HG03066 (cell line): ENCODE measurements around the gene LRP2.
"Not testable (repeated sequence)": the region's sequence is repeated elsewhere in the genome, so short reads cannot be mapped to it uniquely, and the experiment has no call there.

Source experiments
- ATAC-seq: cut with Tn5 transposase; IDR thresholded peaks from one replicate; pipeline ENCODE4 v1.9.1; 2021; ENCODE audit warnings: low read depth; ENCODE audit not compliant: unreplicated experiment

LRP2 gene

GRCh38 chr2:169303579-169304305, 58.6 kb downstream of the LRP2 start:
- ATAC-seq = no peak

- ATAC-seq = no peak
These were observed 60.0 kb downstream of the LRP2 start for GRCh38 chr2:169302364-169302763.

GRCh38 chr2:169301596-169302335, 60.6 kb downstream of the LRP2 start:
- ATAC-seq = no peak

- ATAC-seq = no peak
These were observed 61.5 kb downstream of the LRP2 start for GRCh38 chr2:169300636-169301530.

GRCh38 chr2:169298007-169298406, 64.3 kb downstream of the LRP2 start:
- no peak for ATAC-seq

GRCh38 chr2:169294001-169294675, 68.2 kb downstream of the LRP2 start:
- no peak for ATAC-seq

- ATAC-seq = no peak
These were observed 70.8 kb downstream of the LRP2 start for GRCh38 chr2:169291517-169291916.

GRCh38 chr2:169290433-169290832, 71.9 kb downstream of the LRP2 start:
- no peak for ATAC-seq

GRCh38 chr2:169287666-169288065, 74.7 kb downstream of the LRP2 start:
- ATAC-seq = no peak

- no peak for ATAC-seq
These were observed 75.6 kb downstream of the LRP2 start for GRCh38 chr2:169286624-169287231.

- ATAC-seq = no peak
These were observed 76.7 kb downstream of the LRP2 start for GRCh38 chr2:169285531-169286235.

- ATAC-seq = no peak
These were observed 81.8 kb downstream of the LRP2 start for GRCh38 chr2:169280502-169280901.

- no peak for ATAC-seq
These were observed 86.5 kb downstream of the LRP2 start for GRCh38 chr2:169275696-169276444.

- no peak for ATAC-seq
These were observed 90.3 kb downstream of the LRP2 start for GRCh38 chr2:169272010-169272409.

- ATAC-seq = not testable (repeated sequence)
These were observed 91.8 kb downstream of the LRP2 start for GRCh38 chr2:169270574-169270973.

GRCh38 chr2:169265591-169265990, 96.7 kb downstream of the LRP2 start:
- ATAC-seq = no peak

- ATAC-seq = no peak
These were observed 101.3 kb downstream of the LRP2 start for GRCh38 chr2:169260846-169261642.

- no peak for ATAC-seq
These were observed 102.1 kb downstream of the LRP2 start for GRCh38 chr2:169260246-169260645.
